A549 (cell line): ENCODE measurements around the gene SETD9. TPM values are rescaled to one million over a fixed set of nuclear protein-coding genes. Genes with fewer than 3 reads are reported as not detected.

Experiments
- ATAC-seq, 2 experiments: fragments of 200-7000 bp in 1 of 2; fragments of >200 bp in 1 of 2; cut with Nextera tagmentation in 1 of 2; cut with Tn5 transposase in 1 of 2; 3 replicates each; pipeline versions ENCODE4 v1.8.0 to v1.9.1; 2018 to 2020; ENCODE audit warnings: mild to moderate bottlenecking in 1 of 2, moderate library complexity in 1 of 2
- CTCF ChIA-PET: fragments of 300-600 bp; sonication (Branson Sonifier 250); formaldehyde crosslinking; extraction: SDS; loops from one replicate; lab custom pipeline; 2021; ENCODE audit warnings: antibody characterized with exemption, inconsistent platforms; lab: Yijun Ruan, JAX
- POLR2A ChIA-PET: fragments of 350-600 bp; formaldehyde crosslinking; extraction: SDS; loops from one replicate; lab custom pipeline; 2021; ENCODE audit warnings: antibody characterized with exemption, inconsistent platforms; lab: Yijun Ruan, JAX
- DNase-seq, 2 experiments: peaks; one replicate each; pipeline versions ENCODE4 v3.0.0 to v3.0.0-alpha.2; 2011 to 2016; ENCODE audit warnings: low read depth in 1 of 2, low spot score in 1 of 2
- FAIRE-seq: peaks from 2 replicates; lab custom pipeline; 2011; peaks lifted over from hg19 to GRCh38; lab: Jason Lieb, UNC
- H3K27ac ChIP-seq, 2 experiments: fragments of >200 bp; sonication (Bioruptor Twin); formaldehyde crosslinking; 3 replicates each; pipeline ENCODE4 v1.5.1; 2016 to 2017
- H3K4me1 ChIP-seq: fragments of >200 bp; sonication (Bioruptor Twin); formaldehyde crosslinking; 3 replicates; pipeline ENCODE4 v1.6.1; 2016
- H3K4me2 ChIP-seq: fragments of >200 bp; sonication (Bioruptor Twin); formaldehyde crosslinking; 3 replicates; pipeline ENCODE4 v1.6.1; 2016
- H3K4me3 ChIP-seq: fragments of >200 bp; sonication (Bioruptor Twin); formaldehyde crosslinking; 3 replicates; pipeline ENCODE4 v1.5.1; 2016
- H3K9me3 ChIP-seq: fragments of >200 bp; sonication (Bioruptor Twin); formaldehyde crosslinking; 3 replicates; pipeline ENCODE4 v1.6.1; 2016
- BCL3 ChIP-seq: fragments of >200 bp; sonication (Bioruptor Twin); formaldehyde crosslinking; IDR thresholded peaks from 3 replicates; pipeline ENCODE4 v1.6.1; 2016
- BHLHE40 ChIP-seq: IDR thresholded peaks from 2 replicates; pipeline ENCODE4 v1.6.1; 2012; ENCODE audit warnings: low read depth, low read length, inconsistent platforms
- CEBPB ChIP-seq, 2 experiments: fragments of >200 bp in 1 of 2; sonication (Bioruptor Twin) in 1 of 2; formaldehyde crosslinking in 1 of 2; IDR thresholded peaks; 2 replicates each; pipeline ENCODE4 v1.6.1; 2012 to 2016
- CTCF ChIP-seq: fragments of >200 bp; sonication (Bioruptor Twin); formaldehyde crosslinking; IDR thresholded peaks from 3 replicates; pipeline ENCODE4 v1.5.1; 2016
- EP300 ChIP-seq, 2 experiments: fragments of >200 bp; sonication (Bioruptor Twin); formaldehyde crosslinking; IDR thresholded peaks; 2 replicates in 1 of 2; 3 replicates in 1 of 2; pipeline ENCODE4 v1.6.1; 2016 to 2017
- ESRRA ChIP-seq: fragments of 150-350 bp; IDR thresholded peaks from 2 replicates; pipeline ENCODE4 v1.6.1; 2014; ENCODE audit warnings: mild to moderate bottlenecking, low read length, borderline replicate concordance
- FOSL2 ChIP-seq, 2 experiments: fragments of 450-650 bp in 1 of 2; fragments of >200 bp in 1 of 2; sonication (Bioruptor Twin) in 1 of 2; formaldehyde crosslinking; IDR thresholded peaks; 2 replicates each; pipeline versions ENCODE4 v1.5.0 to v1.6.1; 2016 to 2020; ENCODE audit warnings: mild to moderate bottlenecking in 1 of 2, moderate library complexity in 1 of 2
- GATA3 ChIP-seq: IDR thresholded peaks from 2 replicates; pipeline ENCODE4 v1.6.1; 2012; ENCODE audit warnings: borderline replicate concordance
- HOXB5 ChIP-seq: fragments of 250-450 bp; sonication (Bioruptor Pico); IDR thresholded peaks from 2 replicates; pipeline ENCODE4 v1.5.0; 2020; ENCODE audit warnings: mild to moderate bottlenecking, moderate library complexity
- JUN ChIP-seq, 2 experiments: fragments of >200 bp; sonication (Bioruptor Twin); formaldehyde crosslinking; IDR thresholded peaks; 2 replicates in 1 of 2; 3 replicates in 1 of 2; pipeline ENCODE4 v1.6.1; 2016 to 2017
- MAFK ChIP-seq: fragments of 450-650 bp; IDR thresholded peaks from 2 replicates; pipeline ENCODE4 v1.6.1; 2014; ENCODE audit not compliant: partially characterized antibody
- MAZ ChIP-seq: fragments of 150-350 bp; IDR thresholded peaks from 2 replicates; pipeline ENCODE4 v1.6.1; 2014; ENCODE audit warnings: antibody characterized with exemption, low read depth, low read length, borderline replicate concordance
- MYC ChIP-seq: IDR thresholded peaks from 2 replicates; pipeline ENCODE4 v1.6.1; 2012; ENCODE audit warnings: mild to moderate bottlenecking, inconsistent platforms, low read length, improper control_type of control experiment, borderline replicate concordance
- PHF8 ChIP-seq: fragments of 200-600 bp; sonication (generic); IDR thresholded peaks from 2 replicates; pipeline ENCODE4 v1.6.1; 2016; ENCODE audit warnings: low read depth, mild to moderate bottlenecking, antibody characterized with exemption, moderate library complexity, borderline replicate concordance
- REST ChIP-seq: fragments of 200-600 bp; sonication (generic); IDR thresholded peaks from 2 replicates; pipeline ENCODE4 v1.6.1; 2016; ENCODE audit warnings: antibody characterized with exemption, mild to moderate bottlenecking, moderate library complexity
- SREBF2 ChIP-seq: fragments of 450-650 bp; IDR thresholded peaks from 2 replicates; pipeline ENCODE4 v1.6.1; 2014; ENCODE audit warnings: mild to moderate bottlenecking, moderate library complexity
- TP53 ChIP-seq: fragments of 250-450 bp; sonication (Bioruptor Pico); IDR thresholded peaks from 2 replicates; pipeline ENCODE4 v1.5.0; 2021; ENCODE audit warnings: mild to moderate bottlenecking, moderate library complexity
- WGBS: methylation state at CpG from one replicate; pipeline ENCODE4 v1.1.6; 2017; ENCODE audit errors: missing lambda C conversion rate; 5-methylcytosine and 5-hydroxymethylcytosine counted together
- polyA plus RNA-seq, 4 experiments: library from polyadenylated mRNA; depleted of rRNA in 3 of 4; stranded (reverse); fragments of >200 nt; fragmentation: RNase III in 1 of 4; extraction: RNeasy Plus Mini Kit Qiagen cat#74134 plus additional on column Dnase treatment in 1 of 4; gene quantifications; 2 replicates in 3 of 4; 3 replicates in 1 of 4; pipeline ENCODE4 v1.2.3, GENCODE V29; 2011 to 2017
- TF ChIP-seq, protein P1 (sequence below): IDR thresholded peaks from 2 replicates; pipeline ENCODE4 v1.6.1; 2012

SETD9 gene
- polyA plus RNA-seq, 2 of the 4 experiments (the other 2 are of a cell fraction) = 8.5 to 13.1 TPM

- TF ChIP-seq CTCF (no peak), GATA3 (no peak), TP53 (no peak), BCL3 (no peak), BHLHE40 (no peak), EP300 (IDR thresholded peaks at IDR 0.05) (no peak), MYC (no peak), JUN (IDR thresholded peaks at IDR 0.05) (no peak), FOSL2 (IDR thresholded peaks at IDR 0.05) (no peak), FOSL2 (CRISPR knock-in tag; IDR thresholded peaks at IDR 0.05) (no peak)
- TF ChIP-seq, protein P1, sequence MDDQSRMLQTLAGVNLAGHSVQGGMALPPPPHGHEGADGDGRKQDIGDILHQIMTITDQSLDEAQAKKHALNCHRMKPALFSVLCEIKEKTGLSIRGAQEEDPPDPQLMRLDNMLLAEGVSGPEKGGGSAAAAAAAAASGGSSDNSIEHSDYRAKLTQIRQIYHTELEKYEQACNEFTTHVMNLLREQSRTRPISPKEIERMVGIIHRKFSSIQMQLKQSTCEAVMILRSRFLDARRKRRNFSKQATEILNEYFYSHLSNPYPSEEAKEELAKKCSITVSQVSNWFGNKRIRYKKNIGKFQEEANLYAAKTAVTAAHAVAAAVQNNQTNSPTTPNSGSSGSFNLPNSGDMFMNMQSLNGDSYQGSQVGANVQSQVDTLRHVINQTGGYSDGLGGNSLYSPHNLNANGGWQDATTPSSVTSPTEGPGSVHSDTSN = no peak
- Histone ChIP-seq H3K4me2 (no peak overlapping the region), H3K27ac (no peak overlapping the region), H3K9me3 (no peaks in the 10 kb centered on the region), H3K4me3 (no peak overlapping the region), H3K4me1 (no peaks in the 10 kb centered on the region)
- 71% methylated on average over 1 of the region's 1 CpG for WGBS
- ATAC-seq = no peak
- ChIA-PET CTCF (no interaction called here), POLR2A (no interaction called here)
- DNase-seq = no peak
- no peak for FAIRE-seq
Observed at GRCh38 chr5:56941981-56942380, 32.6 kb downstream of the SETD9 start.

- no peak overlapping the region for H3K4me3 ChIP-seq
- H3K4me1 ChIP-seq = peaks cover 10% of the 10 kb centered on the region; the same call in 2 of the 3 replicates
- TF ChIP-seq HOXB5 (CRISPR knock-in tag) = no peak
- peak; percentile 41 for TF ChIP-seq MAFK
- TF ChIP-seq MAZ = no peak
- TF ChIP-seq ESRRA = no peak
- TF ChIP-seq CEBPB (IDR thresholded peaks at IDR 0.05) = no peak
- TF ChIP-seq REST = no peak
- TF ChIP-seq SREBF2 = no peak
- no peak for TF ChIP-seq GATA3
- TF ChIP-seq PHF8 = no peak
- H3K27ac ChIP-seq = no peak overlapping the region
- ATAC-seq (no peak), DNase-seq (no peak), FAIRE-seq (peak; percentile 56)
- no peaks in the 10 kb centered on the region for H3K9me3 ChIP-seq
- ChIA-PET CTCF (no interaction called here), POLR2A (no interaction called here)
- H3K4me2 ChIP-seq = no peak overlapping the region
Observed at GRCh38 chr5:56947052-56947451, 37.7 kb downstream of the SETD9 start.
